Activated CD8-positive, alpha-beta memory T cell treated with anti-CD3 and anti-CD28 coated beads, Interleukin-2, amount 50 U/mL, for 24 hours (primary cell): ENCODE data around the gene MCTP2.

Source experiments
- DNase-seq: peaks from one replicate; pipeline ENCODE4 v3.0.0-alpha.2; 2020; ENCODE audit errors: extremely low read depth

MCTP2 gene

GRCh38 chr15:94353488-94353820 is 122.1 kb downstream of the MCTP2 start:
- no peak for DNase-seq

- DNase-seq: no peak
These were observed 123.3 kb downstream of the MCTP2 start for GRCh38 chr15:94354655-94355054.

DNA sequence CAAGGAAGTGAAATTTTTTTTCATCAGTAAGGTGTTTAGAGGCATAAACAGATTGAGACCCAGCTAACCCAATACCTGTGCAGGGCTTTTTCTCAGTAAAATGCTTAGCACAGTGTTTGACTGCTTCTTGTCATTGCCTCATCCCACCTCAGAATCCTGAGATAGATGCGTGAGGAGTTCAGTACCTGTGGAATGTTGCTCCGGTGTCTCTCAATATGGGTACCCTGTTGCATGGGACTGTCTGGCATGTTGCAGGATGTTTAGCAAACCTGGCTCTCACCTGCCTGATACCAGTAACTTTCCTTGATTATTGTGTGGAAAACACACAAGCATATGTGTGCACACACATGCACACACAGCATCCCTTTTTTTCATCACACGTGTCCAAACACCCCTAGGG is 128.4 kb downstream of the MCTP2 start:
- DNase-seq: no peak

- no peak for DNase-seq
These were observed 128.9 kb downstream of the MCTP2 start for GRCh38 chr15:94360251-94360685.

GRCh38 chr15:94362385-94363092 is 131.2 kb downstream of the MCTP2 start:
- no peak for DNase-seq

DNA sequence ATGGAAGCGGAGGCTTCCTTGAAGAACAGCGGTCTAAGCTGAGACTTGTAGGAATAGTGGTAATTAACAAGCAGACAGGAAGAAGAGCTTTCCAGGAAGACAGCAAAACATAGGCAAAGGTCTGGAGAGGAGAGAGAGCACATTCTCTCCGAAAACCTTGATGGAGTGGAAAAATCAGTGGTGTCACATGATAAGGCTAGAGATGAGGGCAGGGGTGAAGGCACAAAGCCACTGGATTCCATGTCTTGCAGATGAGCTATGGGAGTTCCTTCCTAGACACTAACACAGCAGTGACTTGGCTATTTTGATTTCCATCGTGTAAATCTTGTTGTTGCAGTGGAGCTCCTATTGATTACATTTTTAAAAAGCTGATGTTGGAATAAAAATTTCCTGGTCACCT is 132.0 kb downstream of the MCTP2 start:
- DNase-seq: no peak

DNA sequence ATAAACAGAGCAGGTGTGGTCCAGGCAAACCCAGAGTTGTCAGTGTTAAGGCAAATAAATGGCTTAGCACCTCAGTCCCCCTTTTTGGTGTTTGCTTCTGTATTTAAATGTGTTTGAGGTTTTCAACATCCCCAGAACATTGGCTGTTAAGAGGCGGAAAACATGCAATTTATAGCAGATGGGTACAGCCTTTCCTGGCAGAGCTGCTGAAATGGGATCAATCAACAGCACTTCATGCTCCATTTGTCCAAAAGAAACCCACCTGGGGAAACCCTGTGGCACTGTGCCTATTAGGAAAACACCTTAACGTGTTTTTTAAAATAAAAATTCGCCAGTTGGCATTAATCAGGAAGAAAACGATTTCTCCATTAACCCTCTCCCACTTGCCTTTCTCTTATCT is 135.4 kb downstream of the MCTP2 start:
- no peak for DNase-seq

DNA sequence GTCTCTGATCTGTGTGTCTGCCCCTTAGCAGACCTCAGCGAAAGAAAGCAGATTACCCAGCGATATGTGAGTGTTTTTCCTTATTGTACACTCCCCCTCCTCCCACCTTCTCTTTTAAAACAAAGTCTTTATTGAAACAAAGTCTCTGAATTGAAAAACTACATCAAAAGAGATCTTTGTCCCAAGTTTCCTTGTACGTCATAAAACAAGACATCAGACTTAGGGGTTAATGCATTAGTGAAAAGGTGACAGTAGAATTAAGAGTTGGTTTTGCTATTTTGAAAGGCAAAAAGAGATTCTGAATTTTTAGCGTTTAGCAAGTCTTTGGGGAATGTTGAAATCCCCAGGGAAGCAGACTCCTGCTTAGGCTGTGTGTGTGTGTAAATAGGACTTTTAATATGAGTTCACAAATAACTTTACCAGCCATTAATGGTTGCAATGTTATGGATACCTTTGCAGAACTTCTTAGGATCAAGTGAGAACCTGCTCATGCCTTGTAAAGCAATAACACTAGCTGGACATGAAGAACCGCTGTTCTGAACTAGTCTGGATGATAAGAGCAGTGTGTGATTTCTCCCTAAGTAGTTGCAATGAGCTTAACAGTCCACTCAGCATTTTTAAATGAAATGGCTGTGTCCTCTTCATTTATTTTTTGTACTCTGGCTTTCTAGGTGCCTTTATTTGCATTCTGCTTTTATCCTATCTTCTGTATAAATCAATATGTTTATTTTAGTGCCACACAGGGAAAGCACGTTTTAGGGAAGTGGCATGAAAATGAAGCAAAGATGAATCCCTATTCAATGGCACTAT is 136.6 kb downstream of the MCTP2 start:
- no peak for DNase-seq

GRCh38 chr15:94370206-94370935 is 139.0 kb downstream of the MCTP2 start:
- DNase-seq: no peak

DNA sequence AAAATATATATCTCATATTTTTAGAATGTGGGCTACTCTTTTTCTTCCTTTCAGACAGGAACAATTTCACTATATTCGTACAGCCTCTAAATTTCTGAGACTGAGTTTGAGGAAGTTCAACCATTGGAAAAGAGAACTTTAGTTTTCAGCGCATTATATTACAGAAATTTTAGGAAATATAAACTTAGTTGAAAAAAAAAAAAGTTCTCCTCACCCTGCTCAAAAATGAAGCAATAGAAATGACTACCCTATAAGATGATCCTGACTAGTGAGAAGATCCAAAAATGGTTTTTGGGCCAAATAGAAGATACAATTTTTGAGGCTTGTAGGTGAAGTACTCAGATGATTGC is 139.6 kb downstream of the MCTP2 start:
- no peak for DNase-seq

DNA sequence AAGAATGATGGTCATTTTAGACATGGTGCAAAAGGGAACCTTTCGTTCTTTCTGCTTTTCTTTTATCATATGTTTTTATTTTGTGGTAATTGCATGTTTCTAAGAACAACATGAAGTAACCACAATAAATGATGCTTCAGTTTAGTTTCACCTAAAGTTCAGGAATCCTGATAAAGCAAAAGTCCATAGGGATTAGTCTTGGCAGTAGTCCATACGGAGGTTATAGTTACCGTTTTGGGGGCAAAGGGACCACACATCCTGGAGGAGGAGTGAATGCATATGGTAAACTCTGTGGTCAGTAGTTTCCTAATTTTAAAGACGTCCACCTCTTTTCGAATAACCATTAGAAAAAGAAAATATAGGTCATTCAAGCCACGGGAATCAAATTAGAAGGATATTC is 141.5 kb downstream of the MCTP2 start:
- no peak for DNase-seq

DNA sequence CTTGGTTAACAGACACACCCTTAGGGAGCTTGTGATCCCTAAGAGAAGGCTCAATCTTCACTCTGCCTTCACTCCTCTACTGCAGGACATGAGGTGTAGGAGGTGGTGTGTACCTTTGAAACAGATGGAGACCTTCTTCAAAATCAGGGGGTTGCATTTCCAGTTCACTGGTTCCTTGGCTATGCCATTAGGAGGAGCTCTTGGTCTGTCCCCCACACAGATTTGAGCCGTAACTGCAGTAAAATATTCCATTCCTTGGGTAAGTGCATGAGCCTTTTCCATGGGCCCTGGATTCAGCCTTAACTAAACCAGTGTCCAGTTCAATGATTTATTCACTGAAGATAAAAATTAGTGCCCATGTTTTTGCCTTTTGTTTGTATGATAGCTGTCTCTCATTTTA is 144.6 kb downstream of the MCTP2 start:
- no peak for DNase-seq

DNA sequence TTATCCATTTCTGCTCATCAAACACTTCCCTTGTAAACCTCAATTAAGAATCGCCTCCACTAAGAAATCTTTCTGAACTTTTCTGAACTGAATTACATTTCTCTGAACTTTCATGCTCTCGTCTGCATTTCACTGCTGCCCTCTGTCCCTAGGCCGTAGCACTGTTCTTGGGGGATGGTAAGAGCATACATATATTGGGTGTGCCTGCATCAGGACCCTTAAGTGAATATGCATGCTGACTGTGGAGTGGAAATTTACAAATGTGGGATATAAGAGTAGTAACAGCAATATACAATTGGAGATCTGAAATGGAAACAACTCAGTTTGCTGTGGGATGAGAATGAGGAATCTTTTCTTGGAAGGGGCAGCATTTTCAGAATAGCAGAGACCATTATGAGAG is 148.6 kb downstream of the MCTP2 start:
- no peak for DNase-seq

GRCh38 chr15:94380798-94381197 is 149.4 kb downstream of the MCTP2 start:
- DNase-seq: no peak

GRCh38 chr15:94381384-94381783 is 150.0 kb downstream of the MCTP2 start:
- no peak for DNase-seq

- DNase-seq: no peak
These were observed 151.7 kb downstream of the MCTP2 start for GRCh38 chr15:94383041-94383440.

DNA sequence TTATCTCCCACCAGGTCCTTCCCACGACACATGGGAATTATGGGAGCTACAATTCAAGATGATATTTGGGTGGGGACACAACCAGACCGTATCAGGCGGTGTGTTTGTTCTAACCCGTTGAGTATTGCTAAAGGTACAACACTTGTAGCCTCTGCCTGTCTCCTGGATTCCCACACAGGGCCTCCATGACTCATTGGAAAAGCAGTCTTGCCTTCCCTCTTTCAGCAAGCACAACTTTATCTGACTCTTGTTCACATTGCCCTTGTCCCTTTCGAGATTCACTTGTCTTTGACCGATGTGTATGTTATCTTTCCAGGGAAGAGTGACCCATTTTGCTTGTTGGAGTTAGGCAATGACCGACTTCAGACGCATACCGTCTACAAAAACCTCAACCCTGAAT is 152.3 kb downstream of the MCTP2 start:
- DNase-seq: no peak

GRCh38 chr15:94385441-94385840 is 154.1 kb downstream of the MCTP2 start:
- no peak for DNase-seq

GRCh38 chr15:94386351-94386750 is 155.0 kb downstream of the MCTP2 start:
- DNase-seq: no peak

DNA sequence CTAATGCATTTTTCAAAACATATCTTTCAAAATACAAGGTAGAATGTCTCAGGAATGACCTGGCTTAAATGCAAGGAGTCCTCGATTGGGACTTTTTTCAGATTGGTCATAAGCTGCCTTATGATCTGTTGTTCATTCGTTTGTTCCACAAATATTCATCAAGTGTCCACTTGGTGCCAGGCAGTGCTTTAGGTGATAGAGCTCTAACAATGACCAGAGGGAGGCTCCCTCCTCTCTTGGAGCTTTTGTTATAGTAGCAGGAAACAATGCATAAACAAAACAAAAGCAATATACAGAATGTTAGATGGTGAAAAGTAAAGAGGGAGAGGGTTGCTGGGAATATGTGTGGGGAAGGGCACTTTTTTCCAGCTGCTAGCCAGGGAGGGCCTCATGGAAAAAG is 156.1 kb downstream of the MCTP2 start:
- DNase-seq: no peak

DNA sequence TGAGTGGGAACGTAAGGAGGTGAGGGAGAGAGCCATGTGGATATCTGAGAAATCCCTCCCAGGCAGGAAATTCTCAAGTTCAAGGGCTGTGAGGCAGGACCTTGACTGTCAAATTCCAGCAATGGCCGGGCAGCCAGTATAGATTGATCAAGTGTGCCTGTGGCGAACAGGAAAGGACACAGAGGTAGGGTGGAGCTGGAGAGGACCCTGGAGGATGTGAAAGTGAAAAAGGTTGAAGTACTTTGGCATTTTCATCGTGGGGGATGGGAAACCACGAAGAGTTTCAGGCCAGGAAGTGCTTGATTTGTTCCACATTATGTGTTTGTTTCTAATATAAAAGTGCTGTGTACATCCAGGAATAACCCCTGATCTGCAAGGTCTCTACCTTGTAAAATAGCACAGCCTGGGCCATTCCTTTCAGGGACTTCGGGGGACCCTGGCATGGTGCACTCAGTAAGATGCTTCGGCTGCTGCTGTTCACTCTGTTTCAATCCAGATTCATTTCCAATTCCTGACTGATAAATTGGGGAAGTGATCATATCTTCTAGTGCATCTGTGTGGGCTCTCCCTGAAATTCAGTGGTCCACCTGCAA is 156.6 kb downstream of the MCTP2 start:
- DNase-seq: no peak

DNA sequence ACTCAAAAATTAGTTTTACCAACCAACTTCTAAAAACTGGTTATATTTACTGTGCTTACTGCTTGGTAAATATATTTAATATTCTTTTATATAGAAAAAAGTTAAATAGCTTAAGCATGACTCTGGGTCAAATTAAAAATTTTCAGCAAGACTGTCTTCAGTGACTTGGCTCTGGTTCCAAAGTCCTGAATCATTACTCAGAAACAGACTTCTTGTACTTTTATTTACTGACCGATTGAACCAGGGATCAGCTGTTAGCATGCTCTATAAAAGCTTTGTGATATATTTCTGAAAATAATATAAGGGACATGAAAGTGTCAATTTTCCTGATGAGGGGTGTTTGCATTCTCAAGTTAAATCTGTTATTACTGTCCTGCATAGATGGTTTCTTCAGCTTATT is 164.3 kb downstream of the MCTP2 start:
- DNase-seq: no peak

GRCh38 chr15:94397337-94397736 is 166.0 kb downstream of the MCTP2 start:
- DNase-seq: no peak
